SK-N-SH (cell line): ENCODE results near the gene ATP8B1. TPM values are rescaled to one million over a fixed set of nuclear protein-coding genes. Genes with fewer than 3 reads are reported as not detected.
A peak's percentile ranks its signal among the peaks of the same experiment; 100 is the strongest.

Experiments
- CTCF ChIA-PET: fragments of 300-600, 350-600 bp; formaldehyde crosslinking; extraction: SDS; loops from one replicate; lab custom pipeline; 2021; lab: Yijun Ruan, JAX
- POLR2A ChIA-PET: fragments of 350-600 bp; sonication (Branson Sonifier 250); formaldehyde crosslinking; extraction: SDS; loops from one replicate; lab custom pipeline; 2020; ENCODE audit warnings: antibody characterized with exemption, inconsistent platforms; lab: Yijun Ruan, JAX
- DNase-seq: peaks from one replicate; pipeline ENCODE4 v3.0.0; 2012
- H2AFZ ChIP-seq: fragments of 200-600 bp; sonication (generic); 2 replicates; pipeline ENCODE4 v1.8.1; 2016; ENCODE audit warnings: antibody characterized with exemption, mild to moderate bottlenecking, low read depth
- H3F3A ChIP-seq: fragments of 200-600 bp; sonication (generic); replicated peaks from 2 replicates; pipeline ENCODE3; 2016; ENCODE audit warnings: antibody characterized with exemption, mild to moderate bottlenecking; ENCODE audit not compliant: insufficient read depth
- H3K27ac ChIP-seq, 2 experiments: fragments of 200-500 bp in 1 of 2; fragments of 200-600 bp in 1 of 2; sonication (Bioruptor generic) in 1 of 2; sonication (generic), shearing (Covaris generic) in 1 of 2; 2 replicates each; pipeline versions ENCODE4 v1.5.1 to v1.6.1; 2014 to 2016; ENCODE audit warnings: low read depth in 2 of 2, inconsistent platforms in 1 of 2, low read length in 1 of 2, mild to moderate bottlenecking in 1 of 2, mixed read lengths in 1 of 2
- H3K27me3 ChIP-seq: fragments of 200-600 bp; sonication (generic), shearing (Covaris generic); 2 replicates; pipeline ENCODE4 v1.6.1; 2016; ENCODE audit warnings: mixed run types; ENCODE audit not compliant: insufficient read depth
- H3K36me3 ChIP-seq, 2 experiments: fragments of 200-500 bp in 1 of 2; fragments of 200-600 bp in 1 of 2; sonication (Bioruptor generic) in 1 of 2; sonication (generic) in 1 of 2; replicated peaks in 1 of 2; 2 replicates each; pipeline versions ENCODE3 to v1.5.1; 2014 to 2016; ENCODE audit warnings: low read length in 1 of 2, mild to moderate bottlenecking in 1 of 2; ENCODE audit not compliant: insufficient read depth in 2 of 2, control insufficient read depth in 1 of 2
- H3K4me1 ChIP-seq, 2 experiments: fragments of 200-500 bp in 1 of 2; fragments of 200-600 bp in 1 of 2; sonication (Bioruptor generic) in 1 of 2; sonication (generic), shearing (Covaris generic) in 1 of 2; 2 replicates each; pipeline versions ENCODE4 v1.5.1 to v1.6.1; 2014 to 2016; ENCODE audit warnings: low read depth in 1 of 2, low read length in 1 of 2, mixed run types in 1 of 2; ENCODE audit not compliant: insufficient read depth in 2 of 2, control insufficient read depth in 1 of 2
- H3K4me2 ChIP-seq: fragments of 200-600 bp; sonication (generic), shearing (Covaris generic); 2 replicates; pipeline ENCODE4 v1.6.1; 2017; ENCODE audit warnings: mixed run types
- H3K4me3 ChIP-seq, 2 experiments: fragments of 200-500 bp in 1 of 2; fragments of 200-600 bp in 1 of 2; sonication (Bioruptor generic) in 1 of 2; sonication (generic), shearing (Covaris generic) in 1 of 2; 2 replicates each; pipeline versions ENCODE4 v1.5.1 to v1.8.1; 2014 to 2016; ENCODE audit warnings: low read depth in 2 of 2, inconsistent platforms in 1 of 2, low read length in 1 of 2, mild to moderate bottlenecking in 1 of 2, mixed read lengths in 1 of 2, moderate library complexity in 1 of 2
- H3K79me2 ChIP-seq: fragments of 200-600 bp; sonication (generic); 2 replicates; pipeline ENCODE4 v1.8.1; 2017; ENCODE audit warnings: mild to moderate bottlenecking; ENCODE audit not compliant: insufficient read depth
- H3K9ac ChIP-seq: fragments of 200-600 bp; sonication (generic); 2 replicates; pipeline ENCODE4 v1.6.1; 2017; ENCODE audit warnings: mixed run types
- H3K9me2 ChIP-seq: fragments of 200-600 bp; sonication (generic); 2 replicates; pipeline ENCODE4 v1.6.1; 2017; ENCODE audit warnings: mixed run types
- H3K9me3 ChIP-seq: fragments of 200-600 bp; sonication (generic); 2 replicates; pipeline ENCODE4 v1.6.1; 2017; ENCODE audit warnings: mixed run types, mild to moderate bottlenecking, moderate library complexity
- H4K20me1 ChIP-seq: fragments of 200-600 bp; sonication (generic); 2 replicates; pipeline ENCODE4 v1.6.1; 2017; ENCODE audit warnings: mild to moderate bottlenecking, mixed run types; ENCODE audit not compliant: insufficient read depth
- FOXM1 ChIP-seq: IDR thresholded peaks from 2 replicates; pipeline ENCODE4 v1.4.0; 2012; ENCODE audit warnings: low read depth, mild to moderate bottlenecking
- GABPA ChIP-seq: IDR thresholded peaks from 2 replicates; pipeline ENCODE4 v1.4.0; 2012; ENCODE audit warnings: low read depth, mild to moderate bottlenecking
- MXI1 ChIP-seq: IDR thresholded peaks from 2 replicates; pipeline ENCODE4 v1.6.1; 2012; ENCODE audit warnings: mild to moderate bottlenecking, low read depth, low read length, improper control_type of control experiment
- NFIC ChIP-seq: IDR thresholded peaks from 2 replicates; pipeline ENCODE4 v1.4.0; 2012; ENCODE audit warnings: borderline replicate concordance
- POLR2AphosphoS5 ChIP-seq: IDR thresholded peaks from 2 replicates; pipeline ENCODE4 v1.6.1; 2012; ENCODE audit warnings: low read depth, low read length
- REST ChIP-seq: IDR thresholded peaks from 2 replicates; pipeline ENCODE4 v1.6.1; 2012; ENCODE audit warnings: mild to moderate bottlenecking, low read depth, low read length, moderate library complexity
- WGBS: methylation state at CpG from one replicate; pipeline ENCODE4 v1.1.6; 2017; ENCODE audit warnings: low lambda C conversion rate; 5-methylcytosine and 5-hydroxymethylcytosine counted together
- polyA plus RNA-seq, 3 experiments: library from polyadenylated mRNA; depleted of rRNA; stranded (reverse); fragments of >200 nt; gene quantifications; 2 replicates each; pipeline ENCODE4 v1.2.3, GENCODE V29; 2012
- TF ChIP-seq, protein P1 (sequence below): IDR thresholded peaks from 2 replicates; pipeline ENCODE4; 2012
- TF ChIP-seq, protein P2 (sequence below): fragments of 150-350 bp; IDR thresholded peaks from 2 replicates; pipeline ENCODE4 v1.6.1; 2016; ENCODE audit warnings: mild to moderate bottlenecking, low read depth, low read length
- TF ChIP-seq, protein P3 (sequence below): IDR thresholded peaks from 2 replicates; pipeline ENCODE4 v1.4.0; 2012; ENCODE audit warnings: low read depth
- TF ChIP-seq, protein P4 (sequence below): fragments of 150-350 bp; IDR thresholded peaks from 2 replicates; pipeline ENCODE4 v1.6.1; 2017; ENCODE audit warnings: antibody characterized with exemption, low read length, low read depth, borderline replicate concordance
- TF ChIP-seq, protein P5 (sequence below): IDR thresholded peaks from 2 replicates; pipeline ENCODE4 v1.4.0; 2012; ENCODE audit warnings: low read depth, borderline replicate concordance

Gene ATP8B1
- polyA plus RNA-seq, 1 of the 3 experiments (the other 2 are of a cell fraction): 43.8 TPM

- Histone ChIP-seq H3K4me3 (no peak overlapping the region), H4K20me1 (no peaks in the 10 kb centered on the region), H3K36me3 (no peaks in the 10 kb centered on the region), H3F3A (peaks cover 15% of the 10 kb centered on the region), H2AFZ (peak overlapping the region; percentile 61; the same call in 1 of the 2 replicates), H3K4me1 (peaks cover 0 to 2% of the 10 kb centered on the region in 2 experiments; a peak in 2 of 4 replicates), H3K9me2 (no peaks in the 10 kb centered on the region), H3K79me2 (0 out of 2 replicates have a peak, but pooled peaks cover 3% of the 10 kb centered on the region), H3K4me2 (no peak overlapping the region), H3K27me3 (no peaks in the 10 kb centered on the region)
- no peak for DNase-seq
- ChIA-PET POLR2A (no interaction called here), CTCF (interaction anchor here (0.6 kb wide), 1 partner anchor 28 kb away, joined by 3 read pairs; no protein-coding TSS in a partner anchor)
- TF ChIP-seq, protein P1, sequence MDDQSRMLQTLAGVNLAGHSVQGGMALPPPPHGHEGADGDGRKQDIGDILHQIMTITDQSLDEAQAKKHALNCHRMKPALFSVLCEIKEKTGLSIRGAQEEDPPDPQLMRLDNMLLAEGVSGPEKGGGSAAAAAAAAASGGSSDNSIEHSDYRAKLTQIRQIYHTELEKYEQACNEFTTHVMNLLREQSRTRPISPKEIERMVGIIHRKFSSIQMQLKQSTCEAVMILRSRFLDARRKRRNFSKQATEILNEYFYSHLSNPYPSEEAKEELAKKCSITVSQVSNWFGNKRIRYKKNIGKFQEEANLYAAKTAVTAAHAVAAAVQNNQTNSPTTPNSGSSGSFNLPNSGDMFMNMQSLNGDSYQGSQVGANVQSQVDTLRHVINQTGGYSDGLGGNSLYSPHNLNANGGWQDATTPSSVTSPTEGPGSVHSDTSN: no peak
- no peak for TF ChIP-seq MXI1
- no peak for TF ChIP-seq NFIC
- TF ChIP-seq, protein P2, sequence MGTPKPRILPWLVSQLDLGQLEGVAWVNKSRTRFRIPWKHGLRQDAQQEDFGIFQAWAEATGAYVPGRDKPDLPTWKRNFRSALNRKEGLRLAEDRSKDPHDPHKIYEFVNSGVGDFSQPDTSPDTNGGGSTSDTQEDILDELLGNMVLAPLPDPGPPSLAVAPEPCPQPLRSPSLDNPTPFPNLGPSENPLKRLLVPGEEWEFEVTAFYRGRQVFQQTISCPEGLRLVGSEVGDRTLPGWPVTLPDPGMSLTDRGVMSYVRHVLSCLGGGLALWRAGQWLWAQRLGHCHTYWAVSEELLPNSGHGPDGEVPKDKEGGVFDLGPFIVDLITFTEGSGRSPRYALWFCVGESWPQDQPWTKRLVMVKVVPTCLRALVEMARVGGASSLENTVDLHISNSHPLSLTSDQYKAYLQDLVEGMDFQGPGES: no peak
- TF ChIP-seq POLR2AphosphoS5: no peak
- TF ChIP-seq FOXM1: no peak
- TF ChIP-seq REST: no peak
- TF ChIP-seq, protein P3, sequence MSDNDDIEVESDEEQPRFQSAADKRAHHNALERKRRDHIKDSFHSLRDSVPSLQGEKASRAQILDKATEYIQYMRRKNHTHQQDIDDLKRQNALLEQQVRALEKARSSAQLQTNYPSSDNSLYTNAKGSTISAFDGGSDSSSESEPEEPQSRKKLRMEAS: no peak
- TF ChIP-seq GABPA: no peak
- TF ChIP-seq, protein P4, sequence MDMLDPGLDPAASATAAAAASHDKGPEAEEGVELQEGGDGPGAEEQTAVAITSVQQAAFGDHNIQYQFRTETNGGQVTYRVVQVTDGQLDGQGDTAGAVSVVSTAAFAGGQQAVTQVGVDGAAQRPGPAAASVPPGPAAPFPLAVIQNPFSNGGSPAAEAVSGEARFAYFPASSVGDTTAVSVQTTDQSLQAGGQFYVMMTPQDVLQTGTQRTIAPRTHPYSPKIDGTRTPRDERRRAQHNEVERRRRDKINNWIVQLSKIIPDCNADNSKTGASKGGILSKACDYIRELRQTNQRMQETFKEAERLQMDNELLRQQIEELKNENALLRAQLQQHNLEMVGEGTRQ: no peak
- TF ChIP-seq, protein P5, sequence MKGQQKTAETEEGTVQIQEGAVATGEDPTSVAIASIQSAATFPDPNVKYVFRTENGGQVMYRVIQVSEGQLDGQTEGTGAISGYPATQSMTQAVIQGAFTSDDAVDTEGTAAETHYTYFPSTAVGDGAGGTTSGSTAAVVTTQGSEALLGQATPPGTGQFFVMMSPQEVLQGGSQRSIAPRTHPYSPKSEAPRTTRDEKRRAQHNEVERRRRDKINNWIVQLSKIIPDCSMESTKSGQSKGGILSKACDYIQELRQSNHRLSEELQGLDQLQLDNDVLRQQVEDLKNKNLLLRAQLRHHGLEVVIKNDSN: no peak
- TF ChIP-seq, all 33 proteins: peak for 0
- H3K9me3 ChIP-seq: no peaks in the 10 kb centered on the region
- H3K9ac ChIP-seq: no peak overlapping the region
- H3K27ac ChIP-seq: no peak overlapping the region
- 84% methylated on average over 4 of the region's 5 CpGs for WGBS
Observed at GRCh38 chr18:57627488-57627887, 175.6 kb downstream of the ATP8B1 start.
